ENCODE results near the gene PHF23.

The PHF23 gene

GRCh38 chr17:7232114-7232513 lies 7.1 kb downstream of the PHF23 start:
- H3K27ac ChIP-seq: no peak overlapping the region
- TF ChIP-seq, protein P1, sequence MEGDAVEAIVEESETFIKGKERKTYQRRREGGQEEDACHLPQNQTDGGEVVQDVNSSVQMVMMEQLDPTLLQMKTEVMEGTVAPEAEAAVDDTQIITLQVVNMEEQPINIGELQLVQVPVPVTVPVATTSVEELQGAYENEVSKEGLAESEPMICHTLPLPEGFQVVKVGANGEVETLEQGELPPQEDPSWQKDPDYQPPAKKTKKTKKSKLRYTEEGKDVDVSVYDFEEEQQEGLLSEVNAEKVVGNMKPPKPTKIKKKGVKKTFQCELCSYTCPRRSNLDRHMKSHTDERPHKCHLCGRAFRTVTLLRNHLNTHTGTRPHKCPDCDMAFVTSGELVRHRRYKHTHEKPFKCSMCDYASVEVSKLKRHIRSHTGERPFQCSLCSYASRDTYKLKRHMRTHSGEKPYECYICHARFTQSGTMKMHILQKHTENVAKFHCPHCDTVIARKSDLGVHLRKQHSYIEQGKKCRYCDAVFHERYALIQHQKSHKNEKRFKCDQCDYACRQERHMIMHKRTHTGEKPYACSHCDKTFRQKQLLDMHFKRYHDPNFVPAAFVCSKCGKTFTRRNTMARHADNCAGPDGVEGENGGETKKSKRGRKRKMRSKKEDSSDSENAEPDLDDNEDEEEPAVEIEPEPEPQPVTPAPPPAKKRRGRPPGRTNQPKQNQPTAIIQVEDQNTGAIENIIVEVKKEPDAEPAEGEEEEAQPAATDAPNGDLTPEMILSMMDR (IDR thresholded peaks at IDR 0.05): no peak
- no peak overlapping the region for H3K4me3 ChIP-seq (ENCODE audit: low read depth in 1 of 2, low read length in 1 of 2)
- peaks cover 33 to 35% of the 10 kb centered on the region in 2 experiments for H3K4me1 ChIP-seq (ENCODE audit: control insufficient read depth in 1 of 2, insufficient read depth in 1 of 2, low read depth in 1 of 2, low read length in 1 of 2)
- no peaks in the 10 kb centered on the region for H3K27me3 ChIP-seq
- H3K9me3 ChIP-seq: no peaks in the 10 kb centered on the region
- H3K36me3 ChIP-seq: peaks cover 43% of the 10 kb centered on the region

- Histone ChIP-seq H3K9me3 (no peaks in the 10 kb centered on the region), H3K36me3 (peaks cover 41% of the 10 kb centered on the region), H3K4me1 (ENCODE audit: control insufficient read depth in 1 of 2, insufficient read depth in 1 of 2, low read depth in 1 of 2, low read length in 1 of 2) (peaks cover 13 to 15% of the 10 kb centered on the region in 2 experiments), H3K27me3 (no peaks in the 10 kb centered on the region), H3K4me3 (ENCODE audit: low read depth in 1 of 2, low read length in 1 of 2) (no peak overlapping the region), H3K27ac (no peak overlapping the region)
- TF ChIP-seq, protein P1 (IDR thresholded peaks at IDR 0.05): no peak
Measured at GRCh38 chr17:7229504-7229903, 9.8 kb downstream of the PHF23 start.

- no peaks in the 10 kb centered on the region for H3K9me3 ChIP-seq
- no peak overlapping the region for H3K4me3 ChIP-seq (ENCODE audit: low read depth in 1 of 2, low read length in 1 of 2)
- H3K36me3 ChIP-seq: peaks cover 47% of the 10 kb centered on the region
- TF ChIP-seq, protein P1 (IDR thresholded peaks at IDR 0.05): no peak
- no peak overlapping the region for H3K27ac ChIP-seq
- H3K27me3 ChIP-seq: no peaks in the 10 kb centered on the region
- H3K4me1 ChIP-seq (ENCODE audit: control insufficient read depth in 1 of 2, insufficient read depth in 1 of 2, low read depth in 1 of 2, low read length in 1 of 2): peaks cover 9 to 10% of the 10 kb centered on the region in 2 experiments
Measured at GRCh38 chr17:7228920-7229319, 10.3 kb downstream of the PHF23 start.

DNA sequence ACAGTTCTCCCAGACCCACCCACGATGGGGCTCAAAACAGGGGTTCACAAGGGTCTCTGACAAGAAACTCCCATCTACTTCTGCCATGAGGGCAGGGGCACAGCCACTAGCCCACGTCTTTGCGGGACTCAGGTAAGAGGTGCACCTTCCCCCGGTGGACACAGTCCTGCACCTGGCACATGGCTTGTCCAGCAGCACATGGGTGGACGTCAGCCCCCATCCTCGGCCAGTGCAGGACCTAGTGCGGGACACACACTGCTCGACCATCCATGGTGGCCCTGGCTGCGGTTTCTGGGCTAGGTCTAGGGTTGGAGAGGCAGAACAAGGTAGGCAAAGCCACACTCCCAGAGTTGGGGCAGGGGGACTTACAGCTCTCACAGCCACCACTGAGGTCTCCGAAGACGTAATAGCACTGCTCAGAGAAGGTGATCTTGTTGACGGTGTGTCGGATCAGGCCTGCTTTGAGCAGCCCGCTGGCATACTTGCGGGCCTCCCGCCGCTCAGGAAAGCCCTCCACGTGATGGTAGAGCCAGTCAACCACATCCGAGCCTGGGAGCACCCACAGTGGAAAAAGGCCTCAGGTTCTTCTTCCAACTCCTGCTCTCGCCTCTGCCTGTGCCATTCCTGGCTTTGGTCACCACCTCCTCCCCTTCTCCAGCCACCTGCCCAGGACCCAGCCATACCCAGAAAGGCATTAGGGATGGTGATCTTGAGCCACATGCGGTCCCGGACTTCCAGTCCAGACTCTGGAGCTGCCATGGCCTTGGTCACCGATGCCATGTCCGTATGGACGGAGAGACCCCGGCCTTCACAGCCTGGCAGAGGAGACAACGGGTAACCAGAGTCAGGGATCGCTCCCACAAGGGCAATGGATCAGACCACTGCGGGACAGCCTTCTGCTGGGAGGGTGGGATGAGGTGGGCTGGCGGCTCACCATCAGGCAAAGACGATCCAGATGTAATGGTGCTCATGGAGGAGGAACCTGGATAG lies 12.2 kb downstream of the PHF23 start:
- TF ChIP-seq, protein P1 (IDR thresholded peaks at IDR 0.05): no peak
- no peaks in the 10 kb centered on the region for H3K4me1 ChIP-seq (ENCODE audit: control insufficient read depth in 1 of 2, insufficient read depth in 1 of 2, low read depth in 1 of 2, low read length in 1 of 2)
- peaks cover 66% of the 10 kb centered on the region for H3K36me3 ChIP-seq
- no peak overlapping the region for H3K27ac ChIP-seq
- H3K4me3 ChIP-seq (ENCODE audit: low read depth in 1 of 2, low read length in 1 of 2): no peak overlapping the region
- no peaks in the 10 kb centered on the region for H3K9me3 ChIP-seq
- H3K27me3 ChIP-seq: no peaks in the 10 kb centered on the region

DNA sequence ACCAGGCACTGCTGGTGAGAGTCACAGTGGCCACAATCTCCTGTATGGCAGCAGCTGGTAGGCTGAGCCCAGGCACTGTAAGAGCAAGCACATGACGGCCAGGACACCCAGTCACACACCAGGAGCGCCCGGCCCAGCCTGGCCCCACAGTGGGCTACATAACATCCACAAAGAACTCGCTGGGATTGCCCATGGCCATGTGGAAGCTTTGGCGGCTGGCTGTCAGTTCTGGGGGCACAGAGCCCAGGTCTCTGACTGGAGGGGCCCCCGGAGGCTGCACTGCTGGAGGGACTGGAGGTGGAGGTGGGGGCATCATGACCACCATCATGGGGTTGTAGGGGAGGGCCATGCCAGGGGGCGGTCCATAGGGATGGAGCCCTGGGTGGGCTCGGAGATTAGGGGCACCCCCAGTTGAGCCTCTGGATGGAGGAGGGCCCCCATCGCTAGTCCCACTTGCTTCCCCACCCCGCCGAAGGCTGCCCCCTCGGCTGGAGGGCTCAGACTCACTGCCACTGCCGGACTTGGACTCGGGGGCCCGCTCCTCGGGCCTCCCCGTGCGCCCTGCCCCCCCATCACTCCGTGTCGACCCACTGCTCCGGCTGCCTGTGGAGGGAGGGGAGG lies 13.4 kb downstream of the PHF23 start:
- TF ChIP-seq, protein P1 (IDR thresholded peaks at IDR 0.05): no peak
- H3K4me3 ChIP-seq (ENCODE audit: low read depth in 1 of 2, low read length in 1 of 2): no peak overlapping the region
- H3K27me3 ChIP-seq: no peaks in the 10 kb centered on the region
- peaks cover 4 to 6% of the 10 kb centered on the region in 2 experiments for H3K4me1 ChIP-seq (ENCODE audit: control insufficient read depth in 1 of 2, insufficient read depth in 1 of 2, low read depth in 1 of 2, low read length in 1 of 2)
- no peak overlapping the region for H3K27ac ChIP-seq
- no peaks in the 10 kb centered on the region for H3K9me3 ChIP-seq
- peaks cover 69% of the 10 kb centered on the region for H3K36me3 ChIP-seq
